GM18505 (cell line): ENCODE measurements around the gene FILIP1L.

Experiments used
- ATAC-seq: cut with Tn5 transposase; IDR thresholded peaks from one replicate; pipeline ENCODE4 v1.9.1; 2021; ENCODE audit not compliant: unreplicated experiment
- POLR2A ChIP-seq: IDR thresholded peaks from 4 replicates; pipeline ENCODE4 v1.6.1; 2011; ENCODE audit warnings: borderline replicate concordance; ENCODE audit not compliant: insufficient read depth, insufficient read length; ENCODE audit errors: extremely low read depth

Gene FILIP1L

GRCh38 chr3:99984668-99985067, 129.6 kb downstream of the FILIP1L start:
- no peak for TF ChIP-seq POLR2A
- no peak for ATAC-seq

- TF ChIP-seq POLR2A, result no peak
- ATAC-seq, result no peak
These were observed 130.2 kb downstream of the FILIP1L start for GRCh38 chr3:99984139-99984538.

GRCh38 chr3:99982650-99983049, 131.7 kb downstream of the FILIP1L start:
- ATAC-seq, result no peak
- no peak for TF ChIP-seq POLR2A

- TF ChIP-seq POLR2A, result no peak
- no peak for ATAC-seq
These were observed 133.2 kb downstream of the FILIP1L start for GRCh38 chr3:99981138-99981537.

GRCh38 chr3:99980606-99981005, 133.7 kb downstream of the FILIP1L start:
- no peak for ATAC-seq
- TF ChIP-seq POLR2A, result no peak

GRCh38 chr3:99978221-99978620, 136.1 kb downstream of the FILIP1L start:
- no peak for ATAC-seq
- TF ChIP-seq POLR2A, result no peak

- no peak for TF ChIP-seq POLR2A
- ATAC-seq, result no peak
These were observed 137.7 kb downstream of the FILIP1L start for GRCh38 chr3:99976584-99976983.

GRCh38 chr3:99974989-99975388, 139.3 kb downstream of the FILIP1L start:
- no peak for ATAC-seq

GRCh38 chr3:99972380-99973104, 141.8 kb downstream of the FILIP1L start:
- TF ChIP-seq POLR2A, result no peak
- ATAC-seq, result no peak

More at GRCh38 chr3:99974989-99975388, 139.3 kb downstream of the FILIP1L start:
- no peak for TF ChIP-seq POLR2A

GRCh38 chr3:99971761-99972160, 142.5 kb downstream of the FILIP1L start:
- no peak for ATAC-seq
- no peak for TF ChIP-seq POLR2A

GRCh38 chr3:99970198-99970597, 144.1 kb downstream of the FILIP1L start:
- no peak for TF ChIP-seq POLR2A
- peak; percentile 94 for ATAC-seq

GRCh38 chr3:99969136-99969535, 145.2 kb downstream of the FILIP1L start:
- ATAC-seq, result no peak
- TF ChIP-seq POLR2A, result no peak

GRCh38 chr3:99967796-99968195, 146.5 kb downstream of the FILIP1L start:
- no peak for TF ChIP-seq POLR2A
- no peak for ATAC-seq

GRCh38 chr3:99966662-99967416, 147.5 kb downstream of the FILIP1L start:
- ATAC-seq, result no peak

More at GRCh38 chr3:99966662-99967416, 147.5 kb downstream of the FILIP1L start:
- TF ChIP-seq POLR2A, result no peak
